PC-9 (cell line): ENCODE measurements around the gene IMMT. TPM values are rescaled to one million over a fixed set of nuclear protein-coding genes. Genes with fewer than 3 reads are reported as not detected.

Source experiments
- BruUV-seq: library from RNA; stranded (reverse); fragments of 400-500 nt; replicated peaks from 2 replicates; lab custom pipeline; 2021; lab: Mats Ljungman, UMichigan
- CTCF ChIA-PET: fragments of 300-600 bp; sonication (Branson Sonifier 250); formaldehyde crosslinking; loops from one replicate; lab custom pipeline; 2022; ENCODE audit warnings: antibody characterized with exemption; lab: Charles Lee
- POLR2A ChIA-PET: fragments of 300-600 bp; sonication (Branson Sonifier 250); formaldehyde crosslinking; loops from one replicate; lab custom pipeline; 2022; ENCODE audit warnings: antibody characterized with exemption; ENCODE audit not compliant: unreplicated experiment; lab: Charles Lee
- DNase-seq, 2 experiments: peaks; one replicate each; pipeline versions ENCODE4 v3.0.0 to v3.0.0-alpha.2; 2015 to 2022; ENCODE audit warnings: mixed read lengths in 1 of 2
- H2AFZ ChIP-seq: fragments of 200-600 bp; sonication (generic); 2 replicates; pipeline ENCODE4 v1.8.1; 2017; ENCODE audit warnings: antibody characterized with exemption
- H3F3A ChIP-seq: fragments of 200-600 bp; sonication (generic); 2 replicates; pipeline ENCODE4 v1.8.1; 2017; ENCODE audit warnings: antibody characterized with exemption, mild to moderate bottlenecking, low read depth; ENCODE audit not compliant: insufficient read depth
- H3K27ac ChIP-seq: fragments of 200-600 bp; sonication (generic); 2 replicates; pipeline ENCODE4 v1.6.1; 2016; ENCODE audit warnings: mixed run types
- H3K27me3 ChIP-seq: fragments of 200-600 bp; sonication (generic); 2 replicates; pipeline ENCODE4 v1.6.1; 2016; ENCODE audit warnings: low read depth, mixed run types; ENCODE audit not compliant: insufficient read depth
- H3K36me3 ChIP-seq: fragments of 200-600 bp; sonication (generic); 2 replicates; pipeline ENCODE4 v1.6.1; 2016; ENCODE audit warnings: low read depth, mixed run types
- H3K4me1 ChIP-seq: fragments of 200-600 bp; sonication (generic); replicated peaks from 2 replicates; pipeline ENCODE4 v1.6.1; 2016; ENCODE audit warnings: mixed run types; ENCODE audit not compliant: insufficient read depth
- H3K4me2 ChIP-seq: fragments of 200-600 bp; sonication (generic); 2 replicates; pipeline ENCODE4 v1.6.1; 2017; ENCODE audit warnings: mixed run types
- H3K4me3 ChIP-seq: fragments of 200-600 bp; sonication (generic); 2 replicates; pipeline ENCODE4 v1.6.1; 2016; ENCODE audit warnings: mixed run types
- H3K79me2 ChIP-seq: fragments of 200-600 bp; sonication (generic); 2 replicates; pipeline ENCODE4 v1.6.1; 2017; ENCODE audit warnings: low read depth, mixed run types
- H3K9me2 ChIP-seq: fragments of 200-600 bp; sonication (generic); 2 replicates; pipeline ENCODE4 v1.8.1; 2017; ENCODE audit warnings: mild to moderate bottlenecking; ENCODE audit not compliant: insufficient read depth
- H3K9me3 ChIP-seq: fragments of 200-600 bp; sonication (generic); 2 replicates; pipeline ENCODE4 v1.8.1; 2016; ENCODE audit warnings: low read depth; ENCODE audit not compliant: insufficient read depth
- H4K20me1 ChIP-seq: fragments of 200-600 bp; sonication (generic); 2 replicates; pipeline ENCODE4 v1.8.1; 2017; ENCODE audit not compliant: insufficient read depth
- CTCF ChIP-seq: fragments of 200-600 bp; sonication (generic); conservative IDR thresholded peaks from 2 replicates; pipeline ENCODE4 v1.6.1; 2017; ENCODE audit warnings: mixed run types, antibody characterized with exemption, mild to moderate bottlenecking, moderate library complexity
- EZH2 ChIP-seq: fragments of 200-600 bp; sonication (generic); IDR thresholded peaks from 2 replicates; pipeline ENCODE4 v1.8.0; 2017; ENCODE audit warnings: antibody characterized with exemption, low read depth
- intact Hi-C: fragments of 100-400 bp; cut with micrococcal nuclease; formaldehyde crosslinking; loops from one replicate; pipeline ENCODE4 v1.10.0; 2022; ENCODE audit not compliant: unreplicated experiment
- total RNA-seq: library from RNA; stranded (reverse); gene quantifications from 2 replicates; pipeline ENCODE4 v1.2.3, GENCODE V29; 2021

The IMMT gene
- total RNA-seq, 1 experiment from 2014 or later: 114 TPM

- no peaks in the 10 kb centered on the region for H3K9me3 ChIP-seq
- peak within 1 kb of the TSS; percentile 94 for H3K4me3 ChIP-seq
- peak within 1 kb of the TSS; percentile 92 for H3K4me2 ChIP-seq
- intact Hi-C loops: no loop called here
- ChIA-PET POLR2A (interaction anchor here (0.5 to 0.6 kb wide), 5 partner anchors 12 to 567 kb away, joined by 3 to 6 read pairs (median 4); partner anchors contain the start of gene KDM3A), CTCF (interaction anchor here (1.7 kb wide), 1 partner anchor 278 kb away, joined by 5 read pairs; no protein-coding TSS in a partner anchor)
- H3F3A ChIP-seq: peaks cover 3% of the 10 kb centered on the region; the same call in 1 of the 2 replicates
- H4K20me1 ChIP-seq: peaks cover 36% of the 10 kb centered on the region; the same call in 1 of the 2 replicates
- H3K27me3 ChIP-seq: no peaks in the 10 kb centered on the region
- peaks cover 13% of the 10 kb centered on the region for H3K36me3 ChIP-seq
- no TSS peak for BruUV-seq
- H3K27ac ChIP-seq: peak within 1 kb of the TSS; percentile 58
- DNase-seq: peak; percentile 79 to 84
- H3K9me2 ChIP-seq: no peaks in the 10 kb centered on the region
- no peak for TF ChIP-seq CTCF
- no peak for TF ChIP-seq EZH2
- H3K4me1 ChIP-seq: peaks cover 27% of the 10 kb centered on the region
- H2AFZ ChIP-seq: peak within 1 kb of the TSS; percentile 96
- peaks cover 75% of the 10 kb centered on the region for H3K79me2 ChIP-seq
Observed at GRCh38 chr2:86105252-86105968, 89.9 kb downstream of the IMMT start, which contains the start of gene POLR1A. POLR1A (minus strand) TSS chr2:86105886; CDS start chr2:86105776, 110 bp downstream.

GRCh38 chr2:86102157-86102556, 93.1 kb downstream of the IMMT start:
- Histone ChIP-seq H2AFZ (no peak overlapping the region), H3K36me3 (peaks cover 22% of the 10 kb centered on the region), H3K4me3 (no peak overlapping the region), H3K9me3 (no peaks in the 10 kb centered on the region), H3K27ac (no peak overlapping the region), H3K4me2 (no peak overlapping the region), H3F3A (no peaks in the 10 kb centered on the region), H3K4me1 (peaks cover 18% of the 10 kb centered on the region), H3K79me2 (peaks cover 67% of the 10 kb centered on the region), H3K27me3 (no peaks in the 10 kb centered on the region), H4K20me1 (peaks cover 20% of the 10 kb centered on the region), H3K9me2 (no peaks in the 10 kb centered on the region)
- no TSS peak for BruUV-seq
- ChIA-PET CTCF (no interaction called here), POLR2A (no interaction called here)
- intact Hi-C loops: no loop called here
- TF ChIP-seq CTCF (no peak), EZH2 (no peak)
- DNase-seq: no peak

- H3K9me3 ChIP-seq: no peaks in the 10 kb centered on the region
- intact Hi-C loops: no loop called here
- ChIA-PET CTCF (no interaction called here), POLR2A (no interaction called here)
- TF ChIP-seq CTCF: no peak
- no peak for TF ChIP-seq EZH2
- H3F3A ChIP-seq: no peaks in the 10 kb centered on the region
- no peaks in the 10 kb centered on the region for H3K4me1 ChIP-seq
- H3K27ac ChIP-seq: no peak overlapping the region
- H3K9me2 ChIP-seq: no peaks in the 10 kb centered on the region
- H3K4me3 ChIP-seq: no peak overlapping the region
- H3K4me2 ChIP-seq: no peak overlapping the region
- peaks cover 40% of the 10 kb centered on the region for H3K36me3 ChIP-seq
- H3K79me2 ChIP-seq: peaks cover 37% of the 10 kb centered on the region
- peaks cover 25% of the 10 kb centered on the region for H4K20me1 ChIP-seq
- H2AFZ ChIP-seq: no peak overlapping the region
- DNase-seq: no peak
- no peaks in the 10 kb centered on the region for H3K27me3 ChIP-seq
- BruUV-seq: no TSS peak
Observed at GRCh38 chr2:86097913-86098312, 97.3 kb downstream of the IMMT start.
